Psoas muscle (tissue), 8 donors: ENCODE measurements around the gene GYS2. TPM values are rescaled to one million over a fixed set of nuclear protein-coding genes. Genes with fewer than 3 reads are reported as not detected.

Experiments used
- ATAC-seq, 4 donors: fragments of 200-7000 bp; cut with Tn5 transposase; one replicate each; pipeline ENCODE4 v1.9.1; 2020; ENCODE audit warnings: moderate library complexity in 3 of 4, mild to moderate bottlenecking in 2 of 4
- DNase-seq, 2 donors: peaks; one replicate each; pipeline ENCODE4 v3.0.0-alpha.2; 2020
- H3K27ac ChIP-seq: fragments of 200-600 bp; one replicate; pipeline ENCODE4 v1.8.0; 2022
- H3K27me3 ChIP-seq, 3 donors: fragments of 200-600 bp in 1 of 3; one replicate each; pipeline versions ENCODE4 v1.6.1 to v1.8.0; 2013 to 2022; ENCODE audit warnings: low read length in 2 of 3, mild to moderate bottlenecking in 2 of 3, moderate library complexity in 1 of 3; ENCODE audit not compliant: insufficient read depth in 3 of 3
- H3K36me3 ChIP-seq, 2 donors: fragments of 200-600 bp in 1 of 2; one replicate each; pipeline versions ENCODE4 v1.6.1 to v1.8.0; 2013 to 2022; ENCODE audit warnings: low read depth in 1 of 2, mild to moderate bottlenecking in 1 of 2, moderate library complexity in 1 of 2; ENCODE audit not compliant: insufficient read depth in 1 of 2
- H3K4me1 ChIP-seq: fragments of 200-600 bp; one replicate; pipeline ENCODE4 v1.8.0; 2022
- H3K4me3 ChIP-seq: fragments of 200-600 bp; one replicate; pipeline ENCODE4 v1.8.0; 2022; ENCODE audit warnings: mild to moderate bottlenecking
- H3K9me3 ChIP-seq: fragments of 200-600 bp; one replicate; pipeline ENCODE4 v1.8.0; 2022
- WGBS, 3 donors: extraction: QIAGEN DNeasy Blood & Tissue Kit; methylation state at CpG; one replicate each; pipeline versions ENCODE4 v1.1.6 to v1.1.7; 2013; 5-methylcytosine and 5-hydroxymethylcytosine counted together
- intact Hi-C, 2 donors: fragments of 100-400 bp; cut with DNase I; formaldehyde crosslinking; loops; one replicate each; pipeline versions ENCODE4 v1.11.0 to v1.14.2; 2022
- polyA plus RNA-seq, 3 donors: library from polyadenylated mRNA; stranded (reverse); fragments of 200-250 nt; gene quantifications; one replicate each; pipeline ENCODE4 v1.2.3, GENCODE V29; 2013
- total RNA-seq, 4 donors: library from RNA; stranded (reverse); fragmentation: NEBNext Ultra II Directional in 2 of 4; extraction: Animal tissue kit (Norgen Biotek cat#: 25700) in 2 of 4; gene quantifications; one replicate each; pipeline versions ENCODE4 v1.2.1 to v1.2.4, GENCODE V29; 2021 to 2023
- TF ChIP-seq, protein P1 (sequence below): fragments of 200-600 bp; IDR thresholded peaks from one replicate; pipeline ENCODE4 v1.8.0; 2022; ENCODE audit warnings: antibody characterized with exemption
- donor health status: healthy with polysubstance abuse.
- donor health status: DM: no; HTN: no; CAD: no; lungs with moderate emphysema.
- donor health status: Bipolar disorder and iron deficiency.
- donor health status: healthy.
- donor health status: DM: yes; HTN: yes; CAD: no.
- donor health status: DM: no; HTN: no; CAD: no.
- donor health status: DM: no; HTN: no; CAD: no.
- donor health status: DM: yes; HTN: yes; CAD: no.

The GYS2 gene
- total and polyA plus RNA-seq, 7 donors = 0.03 to 0.09 TPM; not detected in 5

DNA sequence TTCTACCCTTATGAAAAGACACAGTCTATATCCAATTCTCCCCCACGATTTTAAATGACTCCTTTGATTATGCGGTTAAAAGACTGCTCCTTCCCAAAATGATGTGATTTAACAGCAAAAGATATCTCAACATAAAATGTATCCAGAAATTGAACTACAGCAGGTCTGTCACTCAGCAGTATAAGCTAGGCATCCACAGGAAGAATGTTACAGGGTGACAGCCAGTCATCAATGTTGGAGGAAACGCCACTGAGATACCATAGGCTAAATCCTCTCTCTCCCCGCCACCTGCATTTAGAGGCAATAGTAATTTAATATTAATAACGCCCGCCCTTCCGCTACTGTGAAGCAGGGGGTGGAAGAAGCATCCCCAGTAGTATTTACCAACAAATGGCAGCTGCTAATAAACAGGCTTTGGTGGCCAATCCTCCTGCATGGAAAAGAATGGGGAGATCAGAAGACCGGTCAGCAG is 103.8 kb downstream of the GYS2 start:
- peak overlapping the region; percentile 95 for H3K4me3 ChIP-seq
- TF ChIP-seq, protein P1, sequence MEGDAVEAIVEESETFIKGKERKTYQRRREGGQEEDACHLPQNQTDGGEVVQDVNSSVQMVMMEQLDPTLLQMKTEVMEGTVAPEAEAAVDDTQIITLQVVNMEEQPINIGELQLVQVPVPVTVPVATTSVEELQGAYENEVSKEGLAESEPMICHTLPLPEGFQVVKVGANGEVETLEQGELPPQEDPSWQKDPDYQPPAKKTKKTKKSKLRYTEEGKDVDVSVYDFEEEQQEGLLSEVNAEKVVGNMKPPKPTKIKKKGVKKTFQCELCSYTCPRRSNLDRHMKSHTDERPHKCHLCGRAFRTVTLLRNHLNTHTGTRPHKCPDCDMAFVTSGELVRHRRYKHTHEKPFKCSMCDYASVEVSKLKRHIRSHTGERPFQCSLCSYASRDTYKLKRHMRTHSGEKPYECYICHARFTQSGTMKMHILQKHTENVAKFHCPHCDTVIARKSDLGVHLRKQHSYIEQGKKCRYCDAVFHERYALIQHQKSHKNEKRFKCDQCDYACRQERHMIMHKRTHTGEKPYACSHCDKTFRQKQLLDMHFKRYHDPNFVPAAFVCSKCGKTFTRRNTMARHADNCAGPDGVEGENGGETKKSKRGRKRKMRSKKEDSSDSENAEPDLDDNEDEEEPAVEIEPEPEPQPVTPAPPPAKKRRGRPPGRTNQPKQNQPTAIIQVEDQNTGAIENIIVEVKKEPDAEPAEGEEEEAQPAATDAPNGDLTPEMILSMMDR = no peak
- peaks cover 39% of the 10 kb centered on the region for H3K4me1 ChIP-seq
- H3K27me3 ChIP-seq = no peaks in the 10 kb centered on the region
- H3K27ac ChIP-seq = peak overlapping the region; percentile 89
- intact Hi-C loops = loop anchor here (5.0 to 10.0 kb wide), 2 partner anchors 156 to 174 kb away; partner anchors contain the start of gene LDHB (in 1 of the 2)
- ATAC-seq = no peak
- 4 to 6% (median 5%) methylated on average over 8 of the region's 8 CpGs for WGBS, 3 donors
- no peak for DNase-seq
- peaks cover 5 to 33% of the 10 kb centered on the region in 2 donors for H3K36me3 ChIP-seq
- no peaks in the 10 kb centered on the region for H3K9me3 ChIP-seq

DNA sequence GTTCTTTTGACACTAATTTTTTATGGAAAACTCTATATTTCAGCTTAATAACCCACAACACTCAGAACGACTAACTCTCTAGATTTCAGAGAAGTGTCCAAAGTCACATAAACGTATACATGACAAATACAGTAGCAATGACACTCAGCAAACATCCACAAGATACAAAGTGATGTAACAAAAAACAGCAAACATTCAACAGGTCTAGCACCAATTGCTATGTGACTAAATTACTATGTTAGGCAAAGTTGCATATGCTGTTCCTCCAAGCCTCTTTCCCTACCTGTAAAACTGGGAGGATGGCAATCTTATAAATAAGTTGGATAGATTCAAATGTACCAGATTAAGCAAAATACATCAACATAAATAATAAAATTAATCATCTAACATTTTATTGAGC is 104.9 kb downstream of the GYS2 start:
- Histone ChIP-seq H3K36me3 (peaks cover 5 to 41% of the 10 kb centered on the region in 2 donors), H3K4me3 (peak overlapping the region; percentile 95), H3K27ac (no peak overlapping the region), H3K27me3 (no peaks in the 10 kb centered on the region), H3K9me3 (no peaks in the 10 kb centered on the region), H3K4me1 (peaks cover 28% of the 10 kb centered on the region)
- WGBS, 3 donors = 60 to 74% (median 66%) methylated on average over 2 of the region's 2 CpGs
- no peak for ATAC-seq
- intact Hi-C loops = loop anchor here (5.0 to 10.0 kb wide), 2 partner anchors 158 to 175 kb away; partner anchors contain the start of gene LDHB (in 1 of the 2)
- TF ChIP-seq, protein P1 = no peak
- no peak for DNase-seq

Other genes with a start within 250 kb of the GYS2 start
- gene IAPP, start 231.9 kb downstream of the GYS2 start, total RNA-seq = not detected
- under 1 TPM in 1 of 3 donors, not detected in 2; 0.07 TPM for gene IAPP, start 231.9 kb downstream of the GYS2 start, polyA plus RNA-seq
- gene PYROXD1, start 167.2 kb downstream of the GYS2 start, total RNA-seq = 10 to 100 TPM; 18.8 to 22.7 (median 20.0) TPM
- 10 to 100 TPM; 10.7 to 15.9 (median 14.2) TPM for gene PYROXD1, start 167.2 kb downstream of the GYS2 start, polyA plus RNA-seq
- 10 to 100 TPM; 13.2 to 16.3 (median 13.5) TPM for gene RECQL, start 103.2 kb downstream of the GYS2 start, total RNA-seq
- 10 to 100 TPM in 2 of 3 donors, 1 to 10 TPM in 1; 9.0 to 36.6 (median 12.4) TPM for gene RECQL, start 103.2 kb downstream of the GYS2 start, polyA plus RNA-seq
- 10 to 100 TPM; 14.0 to 30.5 (median 19.9) TPM for gene GOLT1B, start 103.1 kb downstream of the GYS2 start, total RNA-seq
- 10 to 100 TPM; 17.8 to 62.2 (median 39.4) TPM for gene GOLT1B, start 103.1 kb downstream of the GYS2 start, polyA plus RNA-seq
- 10 to 100 TPM in 1 of 4 donors, 1 to 10 TPM in 2, under 1 TPM in 1; 0.59 to 17.1 (median 3.5) TPM for gene SPX, start 78.6 kb downstream of the GYS2 start, total RNA-seq
- 1 to 10 TPM in 2 of 3 donors, under 1 TPM in 1; 0.66 to 2.4 (median 2.1) TPM for gene SPX, start 78.6 kb downstream of the GYS2 start, polyA plus RNA-seq
- 100 to 1,000 TPM in 3 of 4 donors, 10 to 100 TPM in 1; 71.6 to 616 (median 350) TPM for gene LDHB, start 53.0 kb upstream of the GYS2 start, total RNA-seq
- gene LDHB, start 53.0 kb upstream of the GYS2 start, polyA plus RNA-seq = 100 to 1,000 TPM; 156 to 403 (median 231) TPM
- gene KCNJ8, start 169.9 kb upstream of the GYS2 start, total RNA-seq = 10 to 100 TPM in 2 of 4 donors, 1 to 10 TPM in 2; 3.4 to 13.3 (median 7.6) TPM
- 1 to 10 TPM; 3.5 to 9.6 (median 7.4) TPM for gene KCNJ8, start 169.9 kb upstream of the GYS2 start, polyA plus RNA-seq